Measurements from ENCODE around the gene NPTX1.

DNA sequence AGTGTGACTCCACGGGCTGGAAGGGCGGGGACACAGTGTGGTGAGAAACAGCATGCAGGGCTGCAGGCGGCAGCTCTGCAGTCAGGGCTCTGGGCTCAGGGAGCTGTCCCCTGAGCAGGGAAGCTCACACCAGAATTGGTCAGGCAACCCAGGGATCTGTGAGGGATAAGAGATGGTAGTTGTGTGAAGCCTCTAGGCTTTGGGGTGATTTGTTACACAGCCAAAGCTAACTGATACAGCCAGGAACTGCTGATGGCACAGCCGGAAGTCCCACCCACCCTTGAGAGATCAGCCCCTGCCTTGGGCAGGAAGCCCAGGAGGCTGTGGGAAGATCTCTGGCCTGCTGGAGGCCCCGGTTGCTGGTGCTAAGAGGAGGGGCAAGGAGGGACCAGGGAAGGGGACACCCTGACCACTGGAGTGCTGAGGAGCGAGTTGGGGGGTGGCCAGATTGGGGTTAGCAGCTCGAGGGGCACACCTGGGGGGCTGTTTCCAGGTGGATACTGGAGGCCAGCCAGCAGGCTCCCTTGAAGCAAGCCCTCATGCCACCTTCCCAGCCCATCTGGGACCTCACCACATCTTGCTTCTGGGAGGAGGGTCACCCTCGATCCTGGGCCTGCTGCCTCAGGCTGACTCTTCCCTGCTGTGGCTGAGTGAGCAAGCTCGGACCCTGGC lies 25.2 kb downstream of the NPTX1 start:
- TF ChIP-seq, protein P1, sequence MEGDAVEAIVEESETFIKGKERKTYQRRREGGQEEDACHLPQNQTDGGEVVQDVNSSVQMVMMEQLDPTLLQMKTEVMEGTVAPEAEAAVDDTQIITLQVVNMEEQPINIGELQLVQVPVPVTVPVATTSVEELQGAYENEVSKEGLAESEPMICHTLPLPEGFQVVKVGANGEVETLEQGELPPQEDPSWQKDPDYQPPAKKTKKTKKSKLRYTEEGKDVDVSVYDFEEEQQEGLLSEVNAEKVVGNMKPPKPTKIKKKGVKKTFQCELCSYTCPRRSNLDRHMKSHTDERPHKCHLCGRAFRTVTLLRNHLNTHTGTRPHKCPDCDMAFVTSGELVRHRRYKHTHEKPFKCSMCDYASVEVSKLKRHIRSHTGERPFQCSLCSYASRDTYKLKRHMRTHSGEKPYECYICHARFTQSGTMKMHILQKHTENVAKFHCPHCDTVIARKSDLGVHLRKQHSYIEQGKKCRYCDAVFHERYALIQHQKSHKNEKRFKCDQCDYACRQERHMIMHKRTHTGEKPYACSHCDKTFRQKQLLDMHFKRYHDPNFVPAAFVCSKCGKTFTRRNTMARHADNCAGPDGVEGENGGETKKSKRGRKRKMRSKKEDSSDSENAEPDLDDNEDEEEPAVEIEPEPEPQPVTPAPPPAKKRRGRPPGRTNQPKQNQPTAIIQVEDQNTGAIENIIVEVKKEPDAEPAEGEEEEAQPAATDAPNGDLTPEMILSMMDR (IDR thresholded peaks at IDR 0.05), result no peak
- TF ChIP-seq EP300 (IDR thresholded peaks at IDR 0.05), result no peak
- no peak for TF ChIP-seq POLR2A (IDR thresholded peaks at IDR 0.05)
- no peak for TF ChIP-seq POLR2AphosphoS5 (IDR thresholded peaks at IDR 0.05)

Data from gastroesophageal sphincter (tissue), 3 donors.